GM12873 (cell line): ENCODE measurements around the gene ANKS1B.

Source experiments
- CTCF ChIP-seq: IDR thresholded peaks from 2 replicates; pipeline ENCODE4 v1.5.1; 2012; ENCODE audit warnings: low read depth, mild to moderate bottlenecking, moderate library complexity, low read length, control low read depth; ENCODE audit not compliant: insufficient read depth; ENCODE audit errors: missing control alignments

The ANKS1B gene

DNA sequence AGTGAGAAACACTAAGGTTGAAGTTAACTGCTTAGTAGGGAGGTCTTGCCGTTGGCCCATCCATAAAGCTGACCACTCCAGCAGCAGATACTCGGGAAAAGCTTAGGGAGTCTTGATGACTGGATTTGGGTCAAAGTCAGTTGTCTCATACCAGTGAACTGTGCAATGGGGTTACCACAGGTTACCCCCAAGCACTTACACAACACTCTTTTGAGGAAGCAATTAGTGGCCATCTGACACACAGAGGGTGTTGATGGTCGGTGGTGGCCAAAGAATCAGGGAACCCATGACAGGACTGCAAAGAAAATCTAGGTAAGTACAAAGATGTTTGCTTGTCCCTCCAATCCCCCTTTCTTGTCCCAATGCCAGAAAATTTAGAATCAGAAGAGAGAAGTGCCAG lies 929.4 kb downstream of the ANKS1B start:
- no peak for TF ChIP-seq CTCF

- TF ChIP-seq CTCF, result no peak
Measured at GRCh38 chr12:99054601-99055128, 930.1 kb downstream of the ANKS1B start.

DNA sequence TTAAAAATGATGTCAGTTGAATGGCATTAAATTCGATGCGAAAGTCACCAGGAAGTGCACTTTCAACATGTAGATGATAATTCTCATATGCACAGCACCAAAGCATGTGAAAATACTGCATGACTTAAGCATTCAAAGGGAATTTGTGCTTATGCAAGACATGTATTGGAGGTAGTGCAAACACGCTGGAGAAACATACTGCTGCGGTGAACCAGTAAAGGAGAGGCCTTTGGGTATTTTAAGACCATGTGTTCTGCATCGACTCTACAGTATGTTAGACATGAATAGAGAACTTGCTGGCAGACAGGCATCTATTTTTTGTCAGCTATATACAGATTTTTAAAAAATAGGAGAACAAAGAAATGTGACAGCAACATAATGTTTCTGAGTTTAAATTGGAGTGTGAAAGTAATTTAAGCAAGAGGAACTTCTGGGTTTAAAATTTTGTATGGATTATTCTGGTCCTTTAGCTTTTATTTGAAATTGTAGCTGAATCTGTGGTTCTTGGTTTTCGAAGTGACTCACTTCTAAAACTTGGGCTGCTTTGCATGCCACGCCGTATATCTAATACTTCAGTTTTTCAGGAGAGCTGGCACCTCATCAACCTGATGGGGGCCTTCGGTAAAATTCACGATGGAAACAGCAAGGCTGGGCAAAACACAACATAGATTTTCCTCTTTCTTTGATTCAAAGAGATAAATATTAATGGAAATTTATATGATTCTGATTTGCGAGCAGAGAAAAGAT lies 930.9 kb downstream of the ANKS1B start:
- TF ChIP-seq CTCF, result no peak

DNA sequence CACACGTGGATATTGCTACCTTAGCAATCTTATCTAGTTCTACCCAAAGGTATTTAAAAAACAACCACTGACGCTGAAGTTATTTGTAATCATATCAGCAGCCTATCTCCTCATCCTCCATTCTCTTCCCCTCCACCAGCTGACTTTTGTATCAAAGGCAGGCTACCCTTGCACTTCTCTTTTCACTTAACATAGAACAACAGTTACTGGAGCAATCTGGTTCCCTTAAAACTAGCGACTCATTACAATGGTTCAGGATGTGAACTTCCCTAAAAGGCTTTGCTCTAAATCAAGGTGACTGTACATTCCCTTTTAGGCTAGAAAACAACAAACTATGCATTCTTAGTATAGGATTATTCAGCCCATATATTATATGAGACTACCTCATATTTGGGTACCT lies 935.0 kb downstream of the ANKS1B start:
- TF ChIP-seq CTCF, result no peak

DNA sequence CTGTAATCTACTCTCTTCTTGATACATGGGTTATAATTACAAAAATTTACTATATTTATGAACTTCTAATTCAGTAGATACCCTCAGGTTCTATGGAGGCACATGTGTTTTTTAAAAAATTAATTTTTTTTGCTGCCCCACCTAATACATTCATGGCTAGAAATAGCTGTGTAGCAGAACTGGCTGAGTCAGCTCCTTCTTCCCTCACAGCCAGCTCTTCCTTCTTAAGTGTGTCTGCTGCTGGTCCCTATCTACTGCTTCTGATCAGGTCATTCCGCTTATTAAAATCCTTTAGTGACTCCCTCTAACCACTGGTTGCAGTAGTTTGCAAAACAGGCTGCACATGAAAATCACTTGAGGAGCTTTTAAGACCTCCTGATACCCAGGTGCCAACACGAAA lies 939.6 kb downstream of the ANKS1B start:
- TF ChIP-seq CTCF, result no peak

DNA sequence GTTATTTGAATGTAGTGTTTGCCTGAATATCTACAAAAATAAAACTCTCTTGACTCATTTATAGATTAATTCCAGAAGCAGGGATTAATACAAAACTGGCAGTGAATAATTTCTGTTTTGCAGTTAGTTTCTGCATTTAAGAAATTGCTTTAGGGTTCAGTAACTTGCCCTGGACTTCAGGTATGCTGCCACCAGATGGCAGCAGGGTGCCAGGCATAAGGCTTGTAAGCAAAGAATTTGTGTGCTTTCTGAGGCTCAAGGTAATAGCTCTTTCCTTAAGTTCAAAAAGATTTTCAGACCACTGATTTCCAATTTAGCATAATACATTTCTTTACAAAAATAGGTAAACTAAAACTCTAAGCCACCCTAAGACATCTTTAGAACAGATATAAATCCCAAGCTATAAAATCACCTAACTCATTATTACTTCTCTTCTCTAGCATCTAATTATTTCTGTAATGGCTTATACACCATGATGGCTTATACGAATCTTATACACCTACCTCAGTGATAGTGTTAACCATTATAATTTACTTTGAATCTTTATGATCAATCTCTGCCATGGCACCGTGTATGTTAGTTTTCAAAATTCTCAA lies 941.3 kb downstream of the ANKS1B start:
- peak; percentile 85 for TF ChIP-seq CTCF

DNA sequence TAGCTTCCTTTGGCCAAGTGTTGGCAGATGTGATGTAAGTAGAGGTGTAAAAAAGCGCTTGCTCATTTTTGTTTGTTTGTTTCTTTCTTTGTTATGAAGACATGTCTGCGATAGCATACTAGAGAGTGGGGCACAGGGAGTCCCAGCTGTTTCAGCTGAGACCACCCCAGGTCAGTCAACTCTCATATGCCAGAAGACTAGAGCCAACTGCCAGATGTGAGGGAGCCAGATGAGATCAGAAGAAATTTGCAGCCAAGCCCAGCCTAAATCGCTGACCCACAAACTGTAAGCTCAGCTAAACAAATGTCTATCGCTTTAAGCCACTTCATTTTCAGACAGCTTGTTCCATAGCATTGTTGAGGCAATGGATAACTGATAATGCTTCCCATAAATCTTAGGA lies 942.5 kb downstream of the ANKS1B start:
- TF ChIP-seq CTCF, result no peak
